Measurements from ENCODE around the gene SLC22A23.

- TF ChIP-seq CTCF (conservative IDR thresholded peaks at IDR 0.05; ENCODE audit: low read depth in 2 of 2) (no peak), REST (IDR thresholded peaks at IDR 0.05; ENCODE audit: unreplicated experiment) (no peak), NANOG (IDR thresholded peaks at IDR 0.05; ENCODE audit: borderline replicate concordance) (no peak), STAT1 (IDR thresholded peaks at IDR 0.05; ENCODE audit: unreplicated experiment) (no peak), ZNF331 (CRISPR knock-in tag; IDR thresholded peaks at IDR 0.05; ENCODE audit: low read depth) (no peak), EZH2phosphoT487 (IDR thresholded peaks at IDR 0.05; ENCODE audit: unreplicated experiment) (no peak)
These were observed 148.7 kb downstream of the SLC22A23 start for GRCh38 chr6:3308106-3308505.
